HG03439 (cell line): ENCODE measurements around the gene ACVR1B.

ENCODE experiments used
- ATAC-seq: cut with Tn5 transposase; IDR thresholded peaks from one replicate; pipeline ENCODE4 v1.9.1; 2021; ENCODE audit warnings: mild to moderate bottlenecking, moderate library complexity; ENCODE audit not compliant: unreplicated experiment

The ACVR1B gene

GRCh38 chr12:51942501-51943000 is 8.9 kb upstream of the ACVR1B start:
- no peak for ATAC-seq

- ATAC-seq: no peak
Measured at GRCh38 chr12:51943346-51943745, 8.2 kb upstream of the ACVR1B start.

- ATAC-seq: no peak
Measured at GRCh38 chr12:51944608-51945233, 6.8 kb upstream of the ACVR1B start.

- ATAC-seq: no peak
Measured at GRCh38 chr12:51947246-51947996, 4.1 kb upstream of the ACVR1B start.

- ATAC-seq: no peak
Measured at GRCh38 chr12:51948066-51948465, 3.4 kb upstream of the ACVR1B start.

- ATAC-seq: no peak
Measured at GRCh38 chr12:51949342-51950030, 2.0 kb upstream of the ACVR1B start.

GRCh38 chr12:51950682-51951198 is 759 bp upstream of the ACVR1B start:
- ATAC-seq: no peak

GRCh38 chr12:51951843-51952722 is 584 bp downstream of the ACVR1B start:
- no peak for ATAC-seq

GRCh38 chr12:51953089-51953488 is 1.6 kb downstream of the ACVR1B start:
- ATAC-seq: no peak

GRCh38 chr12:51953864-51954263 is 2.4 kb downstream of the ACVR1B start:
- ATAC-seq: no peak

- ATAC-seq: no peak
Measured at GRCh38 chr12:51954561-51955361, 3.3 kb downstream of the ACVR1B start.

- no peak for ATAC-seq
Measured at GRCh38 chr12:51955702-51956101, 4.2 kb downstream of the ACVR1B start.

GRCh38 chr12:51958542-51958941 is 7.0 kb downstream of the ACVR1B start:
- ATAC-seq: no peak

GRCh38 chr12:51959211-51959610 is 7.7 kb downstream of the ACVR1B start:
- ATAC-seq: no peak

- ATAC-seq: no peak
Measured at GRCh38 chr12:51959921-51960320, 8.4 kb downstream of the ACVR1B start.

- no peak for ATAC-seq
Measured at GRCh38 chr12:51960488-51960887, 9.0 kb downstream of the ACVR1B start.

- ATAC-seq: no peak
Measured at GRCh38 chr12:51960890-51961289, 9.4 kb downstream of the ACVR1B start.

- no peak for ATAC-seq
Measured at GRCh38 chr12:51961834-51962233, 10.3 kb downstream of the ACVR1B start.

- no peak for ATAC-seq
Measured at GRCh38 chr12:51962737-51963136, 11.2 kb downstream of the ACVR1B start.

GRCh38 chr12:51963477-51963876 is 12.0 kb downstream of the ACVR1B start:
- no peak for ATAC-seq
